ENCODE results near the gene CPEB3. TPM values are rescaled to one million over a fixed set of nuclear protein-coding genes. Genes with fewer than 3 reads are reported as not detected.
A peak's percentile ranks its signal among the peaks of the same experiment; 100 is the strongest.

The CPEB3 gene
- polyA plus RNA-seq, 2 of the 4 experiments (the other 2 are of a cell fraction): 0.37 to 0.41 TPM

DNA sequence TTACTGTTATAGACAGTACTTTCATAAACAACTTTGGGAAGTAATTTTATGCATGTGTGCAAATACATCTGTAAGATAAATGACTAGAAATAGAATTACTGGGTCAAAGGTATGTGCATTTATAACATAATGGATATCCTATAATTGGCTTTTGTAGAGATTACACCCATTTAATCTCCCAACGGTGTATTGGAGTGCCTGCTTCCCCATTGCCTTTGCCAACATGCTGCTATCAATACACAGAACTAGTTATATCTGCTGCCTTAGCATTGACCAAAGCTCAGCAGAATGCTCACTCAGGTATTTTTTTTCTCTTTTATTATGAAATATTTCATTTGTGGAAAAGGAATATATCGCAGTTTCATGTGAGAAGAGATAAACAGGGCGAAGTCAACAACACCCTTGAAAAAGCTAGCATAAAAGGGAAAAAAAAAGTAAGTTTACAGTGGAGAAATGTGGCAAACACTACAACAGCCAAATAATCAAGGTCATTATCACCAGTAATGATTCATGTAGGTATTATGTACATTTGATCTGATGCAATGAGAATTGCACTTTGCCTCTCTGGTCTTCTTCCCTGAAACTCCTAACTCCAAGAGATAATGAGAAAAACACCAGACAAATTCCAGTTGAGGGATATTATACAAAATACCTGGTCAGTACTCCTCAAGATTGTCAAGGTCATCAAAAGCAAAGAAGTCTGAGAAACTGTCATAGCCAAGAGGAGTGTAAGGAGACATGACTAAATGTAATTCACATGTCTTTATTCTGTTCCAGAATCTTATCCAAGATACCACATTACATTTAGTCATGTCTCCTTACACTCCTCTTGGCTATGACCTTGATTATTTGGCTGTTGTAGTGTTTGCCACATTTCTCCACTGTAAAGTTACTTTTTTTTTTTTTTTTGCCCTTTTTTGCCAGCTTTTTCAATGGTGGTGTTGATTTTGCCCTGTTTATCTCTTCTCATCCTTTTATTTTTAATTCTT is 36.9 kb upstream of the CPEB3 start:
- Histone ChIP-seq H3K9me3 (no peaks in the 10 kb centered on the region), H3K4me1 (peaks cover 30% of the 10 kb centered on the region), H3K4me2 (peak overlapping the region; percentile 15; the same call in 2 of the 3 replicates), H3K4me3 (no peak overlapping the region), H3K27ac (peak overlapping the region in 1 of 2 experiments; percentile 35; a peak in 1 of 6 replicates)
- peak; percentile 61 for FAIRE-seq
- DNase-seq (ENCODE audit: low read depth in 1 of 2, low spot score in 1 of 2): no peak
- CTCF ChIA-PET: interaction anchor here (0.9 kb wide), 1 partner anchor 35 kb away, joined by 3 read pairs; no protein-coding TSS in a partner anchor
- 93% methylated on average over 3 of the region's 3 CpGs for WGBS (ENCODE audit: missing lambda C conversion rate)
- ATAC-seq: no peak
- no peak for TF ChIP-seq CBX2 (IDR thresholded peaks at IDR 0.05; ENCODE audit: borderline replicate concordance, low read depth)
- POLR2A ChIA-PET: interaction anchor here (0.6 kb wide), 1 partner anchor 271 kb away, joined by 3 read pairs; no protein-coding TSS in a partner anchor

DNA sequence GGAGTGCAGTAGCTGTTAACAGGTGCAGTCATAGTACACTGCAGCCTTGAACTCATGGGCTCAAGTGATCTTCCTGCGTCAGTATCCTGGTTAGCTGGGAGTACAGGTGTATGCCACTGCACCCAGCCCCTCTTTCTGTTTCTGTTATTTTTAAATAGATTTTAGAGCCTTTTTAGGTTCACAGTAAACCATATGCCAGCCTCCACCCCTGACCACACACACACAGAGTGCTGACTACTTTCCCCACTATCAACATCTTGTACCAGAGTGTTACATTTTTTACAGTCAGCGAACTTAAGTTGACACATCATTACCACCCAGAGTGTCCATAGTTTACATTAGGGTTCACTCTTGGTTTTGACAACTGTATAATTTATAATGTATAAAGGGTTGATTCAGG is 32.2 kb upstream of the CPEB3 start:
- Histone ChIP-seq H3K4me1 (peaks cover 8% of the 10 kb centered on the region), H3K27ac (no peak overlapping the region), H3K4me2 (no peak overlapping the region), H3K4me3 (no peak overlapping the region), H3K9me3 (no peaks in the 10 kb centered on the region)
- TF ChIP-seq, protein P1, sequence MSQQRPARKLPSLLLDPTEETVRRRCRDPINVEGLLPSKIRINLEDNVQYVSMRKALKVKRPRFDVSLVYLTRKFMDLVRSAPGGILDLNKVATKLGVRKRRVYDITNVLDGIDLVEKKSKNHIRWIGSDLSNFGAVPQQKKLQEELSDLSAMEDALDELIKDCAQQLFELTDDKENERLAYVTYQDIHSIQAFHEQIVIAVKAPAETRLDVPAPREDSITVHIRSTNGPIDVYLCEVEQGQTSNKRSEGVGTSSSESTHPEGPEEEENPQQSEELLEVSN (IDR thresholded peaks at IDR 0.05; ENCODE audit: borderline replicate concordance, low read depth): no peak
- TF ChIP-seq RARB (CRISPR knock-in tag; IDR thresholded peaks at IDR 0.05): no peak
- TF ChIP-seq, protein P2, sequence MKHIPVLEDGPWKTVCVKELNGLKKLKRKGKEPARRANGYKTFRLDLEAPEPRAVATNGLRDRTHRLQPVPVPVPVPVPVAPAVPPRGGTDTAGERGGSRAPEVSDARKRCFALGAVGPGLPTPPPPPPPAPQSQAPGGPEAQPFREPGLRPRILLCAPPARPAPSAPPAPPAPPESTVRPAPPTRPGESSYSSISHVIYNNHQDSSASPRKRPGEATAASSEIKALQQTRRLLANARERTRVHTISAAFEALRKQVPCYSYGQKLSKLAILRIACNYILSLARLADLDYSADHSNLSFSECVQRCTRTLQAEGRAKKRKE (CRISPR knock-in tag; IDR thresholded peaks at IDR 0.05; ENCODE audit: low read depth): no peak
- DNase-seq (ENCODE audit: low read depth in 1 of 2, low spot score in 1 of 2) (no peak), FAIRE-seq (no peak), ATAC-seq (no peak)
- POLR2A ChIA-PET: no interaction called here
- WGBS (ENCODE audit: missing lambda C conversion rate): 91% methylated on average over 2 of the region's 2 CpGs
- CTCF ChIA-PET: no interaction called here

DNA sequence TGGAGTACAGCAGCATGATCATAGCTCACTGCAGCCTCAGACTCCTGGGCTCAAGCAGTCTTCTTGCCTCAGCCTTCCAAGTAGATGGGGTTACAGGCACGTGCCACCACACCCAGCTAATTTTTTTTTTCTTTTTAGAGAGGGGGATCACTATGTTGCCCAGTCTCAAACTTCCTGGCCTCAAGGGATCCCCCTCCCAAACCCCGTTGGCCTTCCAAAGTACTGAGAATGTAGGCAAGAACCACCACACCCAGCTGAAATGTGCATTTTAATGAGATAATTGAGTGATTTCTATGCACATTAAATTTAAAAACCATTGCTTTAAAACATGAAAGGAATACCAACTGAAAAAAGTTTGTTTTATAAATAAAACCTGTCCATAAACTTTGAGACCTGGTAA is 25.7 kb upstream of the CPEB3 start:
- Histone ChIP-seq H3K27ac (no peak overlapping the region), H3K4me3 (no peak overlapping the region), H3K4me2 (no peak overlapping the region), H3K4me1 (no peaks in the 10 kb centered on the region), H3K9me3 (no peaks in the 10 kb centered on the region)
- ATAC-seq: no peak
- DNase-seq (ENCODE audit: low read depth in 1 of 2, low spot score in 1 of 2): no peak
- ChIA-PET CTCF (no interaction called here), POLR2A (no interaction called here)
- 93% methylated on average over 2 of the region's 2 CpGs for WGBS (ENCODE audit: missing lambda C conversion rate)
- TF ChIP-seq, protein P3, sequence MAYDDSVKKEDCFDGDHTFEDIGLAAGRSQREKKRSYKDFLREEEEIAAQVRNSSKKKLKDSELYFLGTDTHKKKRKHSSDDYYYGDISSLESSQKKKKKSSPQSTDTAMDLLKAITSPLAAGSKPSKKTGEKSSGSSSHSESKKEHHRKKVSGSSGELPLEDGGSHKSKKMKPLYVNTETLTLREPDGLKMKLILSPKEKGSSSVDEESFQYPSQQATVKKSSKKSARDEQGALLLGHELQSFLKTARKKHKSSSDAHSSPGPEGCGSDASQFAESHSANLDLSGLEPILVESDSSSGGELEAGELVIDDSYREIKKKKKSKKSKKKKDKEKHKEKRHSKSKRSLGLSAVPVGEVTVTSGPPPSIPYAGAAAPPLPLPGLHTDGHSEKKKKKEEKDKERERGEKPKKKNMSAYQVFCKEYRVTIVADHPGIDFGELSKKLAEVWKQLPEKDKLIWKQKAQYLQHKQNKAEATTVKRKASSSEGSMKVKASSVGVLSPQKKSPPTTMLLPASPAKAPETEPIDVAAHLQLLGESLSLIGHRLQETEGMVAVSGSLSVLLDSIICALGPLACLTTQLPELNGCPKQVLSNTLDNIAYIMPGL (CRISPR knock-in tag; IDR thresholded peaks at IDR 0.05; ENCODE audit: borderline replicate concordance): no peak
- TF ChIP-seq MYC (IDR thresholded peaks at IDR 0.05; ENCODE audit: borderline replicate concordance, low read length) (no peak), TP53 (CRISPR knock-in tag; IDR thresholded peaks at IDR 0.05) (no peak), RARB (CRISPR knock-in tag; IDR thresholded peaks at IDR 0.05) (no peak), ZFP36 (IDR thresholded peaks at IDR 0.05; ENCODE audit: borderline replicate concordance, partially characterized antibody) (no peak), BHLHE40 (IDR thresholded peaks at IDR 0.05; ENCODE audit: low read depth, low read length) (no peak), JUNB (IDR thresholded peaks at IDR 0.05) (no peak), EP300 (IDR thresholded peaks at IDR 0.05) (no peak)
- TF ChIP-seq, protein P4, sequence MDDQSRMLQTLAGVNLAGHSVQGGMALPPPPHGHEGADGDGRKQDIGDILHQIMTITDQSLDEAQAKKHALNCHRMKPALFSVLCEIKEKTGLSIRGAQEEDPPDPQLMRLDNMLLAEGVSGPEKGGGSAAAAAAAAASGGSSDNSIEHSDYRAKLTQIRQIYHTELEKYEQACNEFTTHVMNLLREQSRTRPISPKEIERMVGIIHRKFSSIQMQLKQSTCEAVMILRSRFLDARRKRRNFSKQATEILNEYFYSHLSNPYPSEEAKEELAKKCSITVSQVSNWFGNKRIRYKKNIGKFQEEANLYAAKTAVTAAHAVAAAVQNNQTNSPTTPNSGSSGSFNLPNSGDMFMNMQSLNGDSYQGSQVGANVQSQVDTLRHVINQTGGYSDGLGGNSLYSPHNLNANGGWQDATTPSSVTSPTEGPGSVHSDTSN (IDR thresholded peaks at IDR 0.05): no peak
- FAIRE-seq: no peak

DNA sequence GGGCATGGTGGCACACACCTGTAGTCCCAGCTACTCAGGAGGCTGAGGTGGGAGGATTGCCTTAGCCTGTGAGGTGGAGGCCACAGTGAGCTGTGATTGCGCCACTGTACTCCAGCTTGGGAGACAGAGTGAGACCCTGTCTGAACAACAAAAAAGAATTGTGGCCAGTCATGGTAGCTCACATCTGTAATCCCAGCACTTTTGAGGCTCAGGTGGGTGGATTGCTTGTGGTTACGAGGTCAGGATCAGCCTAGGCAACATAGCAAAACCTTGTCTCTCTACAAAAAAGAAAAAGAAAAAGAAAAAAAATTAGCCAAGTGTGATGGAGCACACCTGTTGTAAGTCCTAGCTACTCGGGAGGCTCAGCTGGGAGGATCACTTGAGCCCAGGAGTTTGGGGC is 22.9 kb upstream of the CPEB3 start:
- H3K4me1 ChIP-seq: no peaks in the 10 kb centered on the region
- no peaks in the 10 kb centered on the region for H3K9me3 ChIP-seq
- no peak overlapping the region for H3K4me2 ChIP-seq
- DNase-seq (ENCODE audit: low read depth in 1 of 2, low spot score in 1 of 2) (no peak), FAIRE-seq (no peak), ATAC-seq (no peak)
- TF ChIP-seq, protein P5, sequence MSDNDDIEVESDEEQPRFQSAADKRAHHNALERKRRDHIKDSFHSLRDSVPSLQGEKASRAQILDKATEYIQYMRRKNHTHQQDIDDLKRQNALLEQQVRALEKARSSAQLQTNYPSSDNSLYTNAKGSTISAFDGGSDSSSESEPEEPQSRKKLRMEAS (IDR thresholded peaks at IDR 0.05): no peak
- TF ChIP-seq FOXS1 (CRISPR knock-in tag; IDR thresholded peaks at IDR 0.05): no peak
- TF ChIP-seq POLR2A (IDR thresholded peaks at IDR 0.05; ENCODE audit: low read length): no peak
- TF ChIP-seq HOXB13 (CRISPR knock-in tag; IDR thresholded peaks at IDR 0.05; ENCODE audit: low read depth): no peak
- TF ChIP-seq BHLHE40 (IDR thresholded peaks at IDR 0.05; ENCODE audit: low read depth, low read length): no peak
- no peak for TF ChIP-seq HOXA7 (CRISPR knock-in tag; IDR thresholded peaks at IDR 0.05)
- no peak for TF ChIP-seq ESRRA (IDR thresholded peaks at IDR 0.05; ENCODE audit: borderline replicate concordance, low read length)
- no peak for TF ChIP-seq MAFK (IDR thresholded peaks at IDR 0.05; ENCODE audit: partially characterized antibody)
- no peak for TF ChIP-seq GATA3 (IDR thresholded peaks at IDR 0.05; ENCODE audit: borderline replicate concordance)
- H3K4me3 ChIP-seq: no peak overlapping the region
- 86% methylated on average over 3 of the region's 3 CpGs for WGBS (ENCODE audit: missing lambda C conversion rate)
- H3K27ac ChIP-seq: no peak overlapping the region
- POLR2A ChIA-PET: no interaction called here
- CTCF ChIA-PET: interaction anchor here (0.6 to 3.1 kb wide), 3 partner anchors 22 to 104 kb away, joined by 3 to 9 read pairs (median 3); partner anchors contain the start of genes CPEB3 and MARCHF5
